Caco-2 (cell line): ENCODE results near the gene CHIT1. TPM values are rescaled to one million over a fixed set of nuclear protein-coding genes. Genes with fewer than 3 reads are reported as not detected.

Experiments used
- BruUV-seq: library from RNA; stranded (reverse); fragments of 400-500 nt; replicated peaks from 2 replicates; lab custom pipeline; 2021; lab: Mats Ljungman, UMichigan
- CTCF ChIA-PET: fragments of 300-600 bp; sonication (Branson Sonifier 250); formaldehyde crosslinking; loops from one replicate; lab custom pipeline; 2022; ENCODE audit warnings: antibody characterized with exemption; lab: Charles Lee
- POLR2A ChIA-PET: fragments of 300-600 bp; sonication (Branson Sonifier 250); formaldehyde crosslinking; loops from one replicate; lab custom pipeline; 2022; ENCODE audit warnings: antibody characterized with exemption; lab: Charles Lee
- DNase-seq, 2 experiments: peaks; one replicate each; pipeline versions ENCODE4 v3.0.0 to v3.0.0-alpha.2; 2020 to 2022
- H3K27me3 ChIP-seq: replicated peaks from 2 replicates; pipeline ENCODE4 v1.6.0; 2011; ENCODE audit warnings: low read length; ENCODE audit not compliant: control insufficient read depth, insufficient read depth
- H3K36me3 ChIP-seq: 2 replicates; pipeline ENCODE4 v1.5.1; 2011; ENCODE audit warnings: low read length; ENCODE audit not compliant: control insufficient read depth, insufficient read depth
- H3K4me1 ChIP-seq: fragments of 250-450 bp; sonication (Bioruptor Pico); 2 replicates; pipeline ENCODE4 v1.5.1; 2020; ENCODE audit warnings: mild to moderate bottlenecking
- H3K4me3 ChIP-seq: 2 replicates; pipeline ENCODE4 v1.5.1; 2011; ENCODE audit warnings: low read depth, mild to moderate bottlenecking, control low read depth, low read length
- H3K9me3 ChIP-seq: fragments of 250-450 bp; sonication (Bioruptor Pico); 2 replicates; pipeline ENCODE4 v1.5.1; 2020; ENCODE audit warnings: mild to moderate bottlenecking, moderate library complexity
- H3K27ac Mint-ChIP-seq: one replicate; pipeline ENCODE4 v1.8.0; 2022; ENCODE audit warnings: mixed read lengths; ENCODE audit not compliant: unreplicated experiment
- H3K27me3 Mint-ChIP-seq: one replicate; pipeline ENCODE4 v1.8.0; 2022; ENCODE audit warnings: mixed read lengths; ENCODE audit not compliant: insufficient read depth, unreplicated experiment
- H3K36me3 Mint-ChIP-seq: one replicate; pipeline ENCODE4 v1.8.0; 2022; ENCODE audit warnings: mild to moderate bottlenecking, mixed read lengths; ENCODE audit not compliant: insufficient read depth, unreplicated experiment
- H3K4me1 Mint-ChIP-seq: one replicate; pipeline ENCODE4 v1.8.0; 2022; ENCODE audit warnings: low read depth, mixed read lengths; ENCODE audit not compliant: unreplicated experiment
- H3K4me3 Mint-ChIP-seq: one replicate; pipeline ENCODE4 v1.8.0; 2022; ENCODE audit warnings: mild to moderate bottlenecking, moderate library complexity, mixed read lengths; ENCODE audit not compliant: unreplicated experiment
- H3K9me3 Mint-ChIP-seq: one replicate; pipeline ENCODE4 v1.8.0; 2022; ENCODE audit warnings: mixed read lengths; ENCODE audit not compliant: unreplicated experiment
- intact Hi-C: fragments of 100-400 bp; cut with micrococcal nuclease; formaldehyde crosslinking; loops from one replicate; pipeline ENCODE4 v1.10.0; 2022; ENCODE audit not compliant: unreplicated experiment
- total RNA-seq: library from RNA; stranded (reverse); gene quantifications from 2 replicates; pipeline ENCODE4 v1.2.3, GENCODE V29; 2022
- TF ChIP-seq, protein P1 (sequence below), 2 experiments: fragments of 200-600 bp in 1 of 2; IDR thresholded peaks; 1 replicate in 1 of 2; 2 replicates in 1 of 2; pipeline versions ENCODE4 v1.5.1 to v1.8.0; 2011 to 2022; ENCODE audit warnings: antibody characterized with exemption in 1 of 2, control low read depth in 1 of 2, inconsistent platforms in 1 of 2, low read depth in 1 of 2, low read length in 1 of 2, mild to moderate bottlenecking in 1 of 2, moderate library complexity in 1 of 2; ENCODE audit not compliant: insufficient read depth in 1 of 2, severe bottlenecking in 1 of 2, unreplicated experiment in 1 of 2

Gene CHIT1
- total RNA-seq, 1 experiment from 2014 or later, result not detected

GRCh38 chr1:203275656-203276272 lies 46.3 kb upstream of the CHIT1 start:
- intact Hi-C loops, result no loop called here
- H3K4me3 ChIP-seq, result no peak overlapping the region
- no peaks in the 10 kb centered on the region for H3K9me3 ChIP-seq
- H3K36me3 ChIP-seq, result no peaks in the 10 kb centered on the region
- no TSS peak for BruUV-seq
- no peaks in the 10 kb centered on the region for H3K9me3 Mint-ChIP-seq
- POLR2A ChIA-PET, result interaction anchor here (0.6 kb wide), 1 partner anchor 14 kb away, joined by 3 read pairs; no protein-coding TSS in a partner anchor
- H3K4me3 Mint-ChIP-seq, result no peak overlapping the region
- no peak for DNase-seq
- H3K27me3 ChIP-seq, result no peaks in the 10 kb centered on the region
- CTCF ChIA-PET, result interaction anchor here (2.4 kb wide), 1 partner anchor 52 kb away, joined by 10 read pairs; no protein-coding TSS in a partner anchor
- TF ChIP-seq, protein P1, sequence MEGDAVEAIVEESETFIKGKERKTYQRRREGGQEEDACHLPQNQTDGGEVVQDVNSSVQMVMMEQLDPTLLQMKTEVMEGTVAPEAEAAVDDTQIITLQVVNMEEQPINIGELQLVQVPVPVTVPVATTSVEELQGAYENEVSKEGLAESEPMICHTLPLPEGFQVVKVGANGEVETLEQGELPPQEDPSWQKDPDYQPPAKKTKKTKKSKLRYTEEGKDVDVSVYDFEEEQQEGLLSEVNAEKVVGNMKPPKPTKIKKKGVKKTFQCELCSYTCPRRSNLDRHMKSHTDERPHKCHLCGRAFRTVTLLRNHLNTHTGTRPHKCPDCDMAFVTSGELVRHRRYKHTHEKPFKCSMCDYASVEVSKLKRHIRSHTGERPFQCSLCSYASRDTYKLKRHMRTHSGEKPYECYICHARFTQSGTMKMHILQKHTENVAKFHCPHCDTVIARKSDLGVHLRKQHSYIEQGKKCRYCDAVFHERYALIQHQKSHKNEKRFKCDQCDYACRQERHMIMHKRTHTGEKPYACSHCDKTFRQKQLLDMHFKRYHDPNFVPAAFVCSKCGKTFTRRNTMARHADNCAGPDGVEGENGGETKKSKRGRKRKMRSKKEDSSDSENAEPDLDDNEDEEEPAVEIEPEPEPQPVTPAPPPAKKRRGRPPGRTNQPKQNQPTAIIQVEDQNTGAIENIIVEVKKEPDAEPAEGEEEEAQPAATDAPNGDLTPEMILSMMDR (IDR thresholded peaks at IDR 0.05; ENCODE audit: insufficient read depth in 1 of 2, low read depth in 1 of 2, low read length in 1 of 2, severe bottlenecking in 1 of 2, unreplicated experiment in 1 of 2), result no peak
- peaks cover 12% of the 10 kb centered on the region for H3K4me1 Mint-ChIP-seq
- no peaks in the 10 kb centered on the region for H3K27me3 Mint-ChIP-seq
- H3K36me3 Mint-ChIP-seq, result no peaks in the 10 kb centered on the region
- H3K27ac Mint-ChIP-seq, result peak overlapping the region; percentile 6
- H3K4me1 ChIP-seq, result peaks cover 14% of the 10 kb centered on the region

GRCh38 chr1:203274603-203275381 lies 45.3 kb upstream of the CHIT1 start:
- Histone ChIP-seq H3K4me1 (peaks cover 19% of the 10 kb centered on the region), H3K36me3 (no peaks in the 10 kb centered on the region), H3K4me3 (no peak overlapping the region), H3K9me3 (no peaks in the 10 kb centered on the region), H3K27me3 (no peaks in the 10 kb centered on the region)
- Mint-ChIP-seq H3K4me3 (no peak overlapping the region), H3K9me3 (no peaks in the 10 kb centered on the region), H3K27me3 (no peaks in the 10 kb centered on the region), H3K36me3 (no peaks in the 10 kb centered on the region), H3K27ac (peak overlapping the region; percentile 6), H3K4me1 (peaks cover 12% of the 10 kb centered on the region)
- intact Hi-C loops, result loop anchor here (5.0 kb wide), 1 partner anchor 213 kb away; no protein-coding TSS in a partner anchor
- CTCF ChIA-PET, result interaction anchor here (0.6 to 2.4 kb wide), 2 partner anchors 16 to 53 kb away, joined by 4 to 10 read pairs; no protein-coding TSS in a partner anchor
- POLR2A ChIA-PET, result no interaction called here
- TF ChIP-seq, protein P1 (IDR thresholded peaks at IDR 0.05; ENCODE audit: insufficient read depth in 1 of 2, low read depth in 1 of 2, low read length in 1 of 2, severe bottlenecking in 1 of 2, unreplicated experiment in 1 of 2), result no peak
- DNase-seq, result no peak
- BruUV-seq, result no TSS peak

GRCh38 chr1:203273869-203274602 lies 44.6 kb upstream of the CHIT1 start:
- intact Hi-C loops, result loop anchor here (1.0 to 5.0 kb wide), 6 partner anchors 16 to 213 kb away; partner anchors contain the start of gene BTG2
- no peak overlapping the region for H3K27ac Mint-ChIP-seq
- no peaks in the 10 kb centered on the region for H3K36me3 Mint-ChIP-seq
- no peak overlapping the region for H3K4me3 Mint-ChIP-seq
- BruUV-seq, result no TSS peak
- H3K27me3 ChIP-seq, result no peaks in the 10 kb centered on the region
- H3K4me3 ChIP-seq, result no peak overlapping the region
- no peaks in the 10 kb centered on the region for H3K27me3 Mint-ChIP-seq
- H3K4me1 ChIP-seq, result peaks cover 19% of the 10 kb centered on the region
- no peaks in the 10 kb centered on the region for H3K36me3 ChIP-seq
- H3K4me1 Mint-ChIP-seq, result peaks cover 10% of the 10 kb centered on the region
- H3K9me3 ChIP-seq, result no peaks in the 10 kb centered on the region
- DNase-seq, result no peak
- CTCF ChIA-PET, result interaction anchor here (0.6 kb wide), 1 partner anchor 16 kb away, joined by 4 read pairs; no protein-coding TSS in a partner anchor
- POLR2A ChIA-PET, result no interaction called here
- no peaks in the 10 kb centered on the region for H3K9me3 Mint-ChIP-seq
- TF ChIP-seq, protein P1 (IDR thresholded peaks at IDR 0.05; ENCODE audit: insufficient read depth in 1 of 2, low read depth in 1 of 2, low read length in 1 of 2, severe bottlenecking in 1 of 2, unreplicated experiment in 1 of 2), result no peak
